Stimulated activated CD8-positive, alpha-beta memory T cell treated with anti-CD3 and anti-CD28 coated beads, Interleukin-7, amount 100 ng/mL, for 24 hours (primary cell): ENCODE results near the gene IQSEC3.
A peak's percentile ranks its signal among the peaks of the same experiment; 100 is the strongest.
"Not testable (repeated sequence)": the region's sequence is repeated elsewhere in the genome, so short reads cannot be mapped to it uniquely, and the experiment has no call there.

Experiments used
- DNase-seq: peaks from one replicate; pipeline ENCODE4 v3.0.0-alpha.2; 2020; ENCODE audit warnings: low read depth

The IQSEC3 gene

DNA sequence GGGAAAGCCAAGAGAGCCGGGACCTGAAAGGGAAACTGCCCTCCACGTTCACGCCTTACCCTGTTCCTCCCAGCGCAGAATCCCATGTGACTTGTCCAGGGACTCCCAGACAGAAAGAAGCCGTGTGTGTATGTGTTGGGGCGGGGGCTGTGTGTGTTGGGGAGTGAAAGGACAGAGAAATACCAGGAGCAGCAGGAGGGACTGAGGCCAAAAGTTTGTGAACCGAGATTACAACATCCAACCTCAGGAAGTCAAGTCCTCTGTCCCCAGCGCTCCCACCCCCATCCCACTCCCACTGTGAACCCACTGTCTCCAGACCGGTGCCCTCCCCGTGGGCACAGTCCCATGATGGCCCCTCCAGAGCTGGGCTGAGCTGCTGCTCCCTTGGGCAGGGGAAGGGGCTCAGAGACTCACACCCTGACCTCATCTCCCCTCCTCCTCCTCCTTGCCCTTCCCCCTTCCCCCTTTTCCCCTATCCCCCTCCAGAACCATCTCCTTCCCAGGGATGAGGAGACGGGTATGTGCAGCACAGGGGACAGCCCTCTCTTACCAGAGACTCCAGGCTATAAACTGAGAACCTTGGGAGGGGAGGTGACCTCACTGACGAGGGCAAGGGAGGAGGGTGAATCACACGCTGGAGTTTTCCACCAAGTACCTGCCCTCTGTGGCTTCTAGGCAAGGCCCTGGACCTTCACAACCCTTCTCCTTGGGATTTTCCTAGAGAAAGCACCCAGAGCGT, 147.6 kb downstream of the IQSEC3 start, which contains the start of gene SLC6A12:
SLC6A12 (minus strand) TSS at position 155 of the 739 bp plus-strand sequence. CDS start 4,171 bp downstream, outside the sequence.
- DNase-seq: no peak

DNA sequence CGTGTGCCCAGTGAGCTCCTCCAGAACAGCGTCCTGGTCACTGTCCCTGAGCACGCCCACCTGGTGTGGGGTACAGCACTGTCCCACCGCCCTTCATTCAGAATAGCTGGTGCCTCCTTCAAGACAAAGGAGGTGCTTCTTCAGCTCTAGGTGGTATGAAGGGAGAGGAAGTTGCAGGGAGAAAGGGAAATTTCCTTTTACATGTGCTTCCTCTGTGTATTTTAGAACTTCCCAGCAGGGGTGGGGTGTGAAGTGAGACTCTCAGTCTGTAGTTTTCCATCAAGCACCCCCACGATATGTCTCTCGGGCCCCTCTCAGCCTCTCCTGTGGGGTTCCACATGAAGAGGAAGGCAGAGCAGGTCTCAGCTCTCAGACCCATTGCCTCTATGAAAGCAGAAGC, 148.5 kb downstream of the IQSEC3 start:
- DNase-seq: no peak

DNA sequence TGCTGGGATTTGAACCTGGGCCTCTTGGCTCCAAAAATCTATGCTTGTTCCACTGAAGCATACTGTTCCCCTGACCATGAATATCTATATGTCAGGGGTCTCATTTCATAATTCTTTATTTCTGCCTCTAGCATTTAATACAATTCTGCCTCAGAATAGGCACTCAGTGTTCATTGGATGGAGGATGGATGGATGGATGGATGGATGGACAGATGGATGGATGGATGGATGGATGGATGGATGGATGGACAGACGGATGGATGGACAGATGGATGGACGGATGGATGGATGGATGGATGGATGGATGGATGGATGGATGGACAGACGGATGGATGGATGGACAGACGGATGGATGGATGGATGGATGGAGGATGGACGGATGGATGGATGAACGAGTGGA, 150.5 kb downstream of the IQSEC3 start:
- DNase-seq: not testable (repeated sequence)

DNA sequence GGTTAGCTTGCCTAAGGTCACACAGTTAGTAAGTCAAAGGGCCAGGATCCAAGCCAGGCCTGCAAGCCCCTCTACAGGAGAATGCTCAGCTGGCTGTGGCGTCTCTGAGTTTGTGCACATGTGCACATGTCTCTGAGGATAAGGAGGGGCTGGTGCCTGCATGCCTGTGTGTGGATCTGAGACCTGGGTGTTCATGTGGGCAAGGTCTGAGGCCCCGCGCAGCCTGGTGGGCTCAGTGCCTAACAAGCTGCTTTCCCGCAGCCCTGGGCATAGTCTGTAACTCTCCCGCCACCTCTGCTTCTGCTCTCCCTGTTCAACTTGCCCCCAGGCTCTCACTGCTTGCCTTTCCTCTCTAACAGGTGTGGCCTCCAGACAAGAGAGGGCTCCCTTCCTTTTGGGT, 151.7 kb downstream of the IQSEC3 start:
- DNase-seq: no peak

DNA sequence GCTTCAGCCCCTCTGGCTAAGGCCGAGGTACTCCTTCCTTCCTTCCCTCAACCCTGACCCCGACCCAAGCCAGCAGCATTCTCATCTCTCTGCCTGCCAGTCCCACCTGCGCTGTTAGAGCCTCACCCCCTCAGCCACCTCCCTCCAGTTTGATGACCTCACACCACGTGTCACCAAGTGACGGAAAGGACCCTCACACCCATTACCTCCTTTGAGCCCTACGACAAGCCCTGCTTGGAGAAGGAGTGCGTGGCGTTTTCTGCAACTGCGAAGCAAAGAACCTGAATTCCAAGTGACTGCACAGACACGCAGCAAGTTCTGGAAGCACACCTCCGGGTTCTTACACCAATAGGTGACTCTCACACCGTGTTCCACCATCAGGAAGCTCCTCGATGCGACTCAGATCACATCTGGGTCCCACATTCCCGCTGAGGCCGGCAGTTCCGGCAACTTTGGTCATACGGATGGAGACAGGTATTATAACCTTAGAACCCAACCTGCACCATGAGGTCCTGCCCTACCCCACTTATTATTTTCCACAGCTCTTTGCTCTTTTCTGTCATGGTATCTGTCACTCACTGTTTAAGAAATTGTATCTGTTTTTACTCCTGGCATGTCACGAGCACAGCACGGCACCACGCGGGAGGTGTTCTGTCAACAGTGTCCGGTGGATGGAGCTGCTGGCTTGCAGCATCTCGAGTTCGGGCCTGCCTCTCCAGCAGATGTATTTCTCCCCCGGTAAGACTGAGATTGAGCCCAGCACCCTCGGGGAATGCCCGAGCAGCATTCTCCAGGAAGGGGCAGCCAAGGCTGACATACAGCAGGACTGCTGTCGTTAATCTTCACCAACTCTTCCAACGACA, 152.4 kb downstream of the IQSEC3 start:
- no peak for DNase-seq

DNA sequence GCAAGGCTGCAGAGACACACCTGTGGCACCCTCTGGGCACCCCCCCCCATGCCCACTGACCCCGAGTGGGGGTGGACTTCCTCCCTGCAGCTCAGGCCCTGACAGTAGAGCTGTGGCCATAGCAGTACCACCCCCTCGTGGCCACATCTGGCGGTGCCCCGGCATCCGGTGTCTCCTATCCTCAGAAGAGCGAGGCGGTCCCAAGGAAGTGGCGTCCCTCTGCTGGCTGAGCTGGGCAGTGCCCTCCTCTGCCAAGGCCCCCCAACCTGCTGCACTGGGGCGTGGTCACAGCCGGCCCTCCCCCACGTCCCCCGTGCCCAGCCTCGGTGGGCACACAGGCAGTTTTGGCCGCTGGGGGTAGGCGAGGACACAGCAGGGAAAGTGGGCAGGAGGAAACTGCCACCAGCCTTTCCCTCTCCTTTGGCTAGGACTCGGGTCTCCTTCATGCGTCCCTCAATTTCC, 153.4 kb downstream of the IQSEC3 start:
- peak; percentile 30 for DNase-seq

DNA sequence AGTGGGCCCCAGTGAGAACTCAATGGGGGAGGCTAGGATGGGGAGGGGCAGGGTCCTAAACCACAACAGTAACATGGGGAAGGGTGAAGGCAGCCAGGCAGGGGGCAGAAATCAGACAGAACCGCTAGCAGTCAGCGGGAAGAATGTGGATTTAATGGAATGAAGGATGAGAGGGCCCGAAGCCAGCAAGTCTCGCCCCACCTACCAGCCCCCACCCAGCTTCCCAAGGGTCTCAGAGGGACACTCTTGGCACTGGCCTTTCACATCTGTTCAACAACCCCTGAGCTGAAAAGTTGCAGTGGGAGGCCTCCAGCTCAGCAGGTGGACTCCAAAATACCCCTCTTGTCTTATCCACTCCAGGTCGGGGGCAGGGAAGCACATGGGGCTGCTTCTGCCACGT, 153.9 kb downstream of the IQSEC3 start:
- no peak for DNase-seq

DNA sequence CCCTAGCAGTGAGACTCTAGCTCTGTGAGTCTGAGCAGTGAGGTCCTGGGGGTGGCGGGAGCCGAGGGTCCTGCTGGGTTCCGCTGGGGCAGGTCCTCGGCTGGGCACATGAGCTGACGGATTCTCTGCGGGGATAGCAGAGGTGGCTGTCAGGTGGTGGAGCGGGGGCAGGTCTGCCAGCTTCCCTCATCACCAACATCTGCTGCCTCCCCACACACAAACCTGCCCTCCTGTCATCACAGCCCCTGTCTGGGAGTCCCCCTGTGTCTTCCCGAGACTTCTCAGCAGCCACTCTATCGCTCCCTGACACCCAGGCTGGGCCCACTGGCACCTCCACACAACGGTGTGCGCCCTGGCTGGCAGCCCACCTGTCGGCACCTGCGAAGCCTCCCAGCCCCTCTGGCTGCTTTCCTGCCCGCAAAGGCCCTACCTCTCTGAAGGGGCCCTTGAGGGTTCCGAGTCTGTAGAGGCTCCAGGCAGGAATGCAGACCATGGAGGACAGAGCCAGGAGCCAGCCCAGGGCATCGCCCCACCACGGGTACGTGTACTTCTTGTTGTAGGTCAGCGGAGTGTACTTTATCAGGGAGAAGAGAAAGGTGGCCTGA, 154.5 kb downstream of the IQSEC3 start:
- DNase-seq: no peak

DNA sequence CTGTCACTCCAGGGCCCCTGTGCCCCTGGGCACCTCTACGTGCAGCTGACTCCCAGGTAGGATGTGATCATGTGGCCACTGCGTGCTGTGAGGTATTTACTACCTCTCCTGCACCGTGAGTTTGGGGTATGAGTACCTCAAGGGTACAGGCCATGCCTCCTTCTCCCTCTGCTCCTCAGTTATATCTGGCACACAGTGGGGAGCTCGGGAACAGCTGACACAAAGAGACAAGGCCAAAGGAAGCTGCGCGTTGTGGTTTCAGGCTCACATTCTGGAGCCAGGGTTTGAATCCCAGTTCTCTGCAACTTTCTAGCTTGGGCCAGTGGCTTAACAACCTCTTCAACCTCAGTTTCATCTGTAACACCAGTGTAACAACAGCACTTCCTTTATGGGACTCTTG, 155.2 kb downstream of the IQSEC3 start:
- DNase-seq: no peak

DNA sequence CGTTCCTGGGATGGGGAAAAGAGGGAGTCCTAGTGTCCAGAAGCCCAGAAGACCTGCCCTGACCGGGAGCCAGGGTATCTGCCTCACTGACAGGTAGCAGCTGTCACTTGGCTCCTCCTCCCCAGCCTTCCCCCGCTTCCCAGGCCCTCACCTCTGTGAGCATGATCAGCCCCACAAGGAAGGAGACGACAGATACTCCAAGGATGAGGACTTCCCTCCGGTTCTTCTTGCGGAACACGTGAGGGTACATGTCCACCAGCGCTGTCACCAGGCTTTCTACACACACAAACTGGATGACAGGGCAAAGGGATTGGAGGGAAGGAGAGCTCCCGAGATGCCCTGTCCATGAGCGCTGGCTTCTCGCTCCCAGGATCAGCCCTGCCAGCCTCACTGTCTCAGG, 157.3 kb downstream of the IQSEC3 start:
- no peak for DNase-seq

DNA sequence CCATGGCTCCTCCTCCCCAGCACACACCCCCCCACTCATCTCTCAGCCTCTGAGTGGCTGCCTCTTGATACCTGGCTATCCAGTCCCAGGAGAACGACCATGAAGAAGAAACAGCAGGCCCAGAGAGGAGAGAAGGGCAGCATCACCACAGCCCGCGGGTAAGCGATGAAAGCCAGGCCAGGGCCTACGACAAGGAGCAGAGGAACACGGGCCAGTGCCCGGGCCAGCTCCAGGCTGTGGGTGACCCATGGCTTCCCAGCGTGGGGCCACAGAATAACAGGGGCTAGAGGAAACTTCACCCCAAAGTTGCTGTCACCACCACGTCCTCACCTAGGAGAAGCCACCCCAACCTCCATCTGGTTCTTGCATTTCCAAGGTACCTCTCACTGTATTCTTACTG, 157.8 kb downstream of the IQSEC3 start:
- DNase-seq: no peak

DNA sequence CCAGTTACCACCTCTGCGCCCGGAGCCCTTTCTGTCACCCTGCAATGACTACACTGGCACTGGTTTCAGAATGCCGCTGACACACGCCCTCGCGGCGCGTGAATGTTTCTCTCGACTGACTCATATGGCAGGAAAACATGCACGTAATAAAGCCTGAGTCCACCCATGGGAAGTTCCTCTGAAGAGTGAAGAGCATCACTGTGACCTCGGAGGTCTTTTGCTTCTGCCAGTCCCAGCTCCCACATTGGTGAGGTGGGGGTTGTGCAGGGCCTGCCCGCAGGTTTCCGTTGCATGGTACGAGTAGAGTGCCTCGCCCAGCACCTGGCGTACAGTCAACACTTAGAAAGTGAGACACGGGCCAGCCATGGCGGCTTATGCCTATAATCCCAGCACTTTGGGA, 158.4 kb downstream of the IQSEC3 start:
- no peak for DNase-seq

DNA sequence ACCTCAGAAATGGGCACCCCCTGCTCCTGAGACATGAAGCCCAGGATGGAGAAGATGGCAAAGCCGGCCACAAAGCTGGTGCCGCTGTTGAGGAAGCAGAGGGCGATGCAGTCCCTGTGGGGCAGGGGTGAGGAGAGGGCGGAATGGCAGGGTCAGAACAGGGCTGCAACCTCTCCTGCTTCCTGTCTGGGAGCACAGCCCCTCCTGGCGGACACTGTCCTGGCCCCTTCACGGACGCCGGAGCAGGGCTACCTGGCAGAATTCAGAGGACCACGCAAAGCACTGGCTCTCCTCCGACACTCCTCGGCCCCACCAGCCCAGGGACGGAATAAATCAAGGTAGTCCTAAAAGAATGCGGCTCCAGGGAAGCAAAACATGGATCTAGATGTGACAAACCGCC, 159.8 kb downstream of the IQSEC3 start:
- DNase-seq: no peak

DNA sequence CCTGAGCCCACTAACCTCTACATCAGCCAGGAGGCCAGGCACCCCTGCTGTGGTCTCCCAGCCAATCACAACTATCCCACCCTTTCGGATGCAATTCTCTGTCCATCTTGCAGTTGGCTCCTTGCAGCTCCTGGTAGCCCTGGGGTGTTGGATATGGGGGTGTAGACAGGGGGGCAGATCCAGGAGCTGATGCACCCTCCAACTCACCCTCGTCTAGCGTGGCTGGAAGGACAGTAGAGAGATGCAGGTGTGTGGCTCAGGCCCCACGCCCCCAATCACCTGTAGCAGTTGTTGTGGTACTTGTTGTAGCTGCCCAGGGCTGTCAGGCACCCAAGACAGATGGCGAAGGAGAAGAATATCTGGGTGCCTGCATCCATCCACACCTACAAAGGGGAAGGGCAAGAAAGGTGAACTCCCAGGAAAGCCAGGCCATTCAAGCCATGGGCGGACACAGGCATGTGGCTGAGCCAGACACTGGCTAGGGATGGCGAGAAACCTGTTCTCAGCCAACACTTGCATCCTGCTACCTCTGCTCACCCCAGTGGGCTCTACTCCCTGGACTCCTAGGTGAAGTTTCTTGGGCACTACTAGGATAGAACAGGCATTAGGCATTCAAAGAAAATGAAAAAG, 160.8 kb downstream of the IQSEC3 start:
- DNase-seq: no peak
